ENCODE data around the gene ZNRD2. TPM values are rescaled to one million over a fixed set of nuclear protein-coding genes. Genes with fewer than 3 reads are reported as not detected.

ZNRD2 gene
- total RNA-seq, 4 donors from 2014 or later = 43.6 to 77.3 (median 63.3) TPM

GRCh38 chr11:65529475-65530156 lies 40.7 kb upstream of the ZNRD2 start:
- Histone ChIP-seq H3K9me3 (no peaks in the 10 kb centered on the region), H3K36me3 (peaks cover 29 to 88% (median 84%) of the 10 kb centered on the region in 4 donors), H3K4me1 (peaks cover 13 to 35% (median 25%) of the 10 kb centered on the region in 4 donors), H3K4me3 (no peak overlapping the region), H3K27me3 (no peaks in the 10 kb centered on the region), H3K27ac (replicated peaks in 1 of 4) (no peak overlapping the region)
- TF ChIP-seq POLR2A (IDR thresholded peaks at IDR 0.05; ENCODE audit: low read depth) = no peak
- TF ChIP-seq POLR2AphosphoS5 (IDR thresholded peaks at IDR 0.05) = no peak
- TF ChIP-seq EP300 (IDR thresholded peaks at IDR 0.05) = no peak
- no peak for TF ChIP-seq CTCF (IDR thresholded peaks at IDR 0.05)
- WGBS = 80% methylated on average over 3 of the region's 10 CpGs
- no peak for DNase-seq (ENCODE audit: extremely low spot score)
- intact Hi-C loops (cut with DNase I) = no loop called here

DNA sequence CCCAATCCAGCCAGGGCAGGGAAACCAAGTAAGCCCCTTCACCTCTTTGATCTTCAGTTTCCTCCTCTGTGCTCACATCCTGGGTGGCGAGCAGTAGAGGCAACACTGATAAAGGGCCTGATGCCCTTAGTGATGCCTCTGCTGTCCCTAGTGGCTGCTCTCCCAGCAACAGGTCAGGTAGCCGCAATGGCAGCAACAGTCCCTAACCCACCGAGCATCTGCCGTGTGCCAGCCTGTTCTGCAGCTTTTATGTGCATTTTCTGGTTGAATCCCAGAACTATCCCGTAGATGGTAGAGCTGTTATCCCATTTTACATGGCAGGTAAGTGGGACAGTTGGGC lies 40.1 kb upstream of the ZNRD2 start:
- intact Hi-C loops (cut with DNase I) = no loop called here
- H3K36me3 ChIP-seq = peaks cover 30 to 93% (median 89%) of the 10 kb centered on the region in 4 donors

DNA sequence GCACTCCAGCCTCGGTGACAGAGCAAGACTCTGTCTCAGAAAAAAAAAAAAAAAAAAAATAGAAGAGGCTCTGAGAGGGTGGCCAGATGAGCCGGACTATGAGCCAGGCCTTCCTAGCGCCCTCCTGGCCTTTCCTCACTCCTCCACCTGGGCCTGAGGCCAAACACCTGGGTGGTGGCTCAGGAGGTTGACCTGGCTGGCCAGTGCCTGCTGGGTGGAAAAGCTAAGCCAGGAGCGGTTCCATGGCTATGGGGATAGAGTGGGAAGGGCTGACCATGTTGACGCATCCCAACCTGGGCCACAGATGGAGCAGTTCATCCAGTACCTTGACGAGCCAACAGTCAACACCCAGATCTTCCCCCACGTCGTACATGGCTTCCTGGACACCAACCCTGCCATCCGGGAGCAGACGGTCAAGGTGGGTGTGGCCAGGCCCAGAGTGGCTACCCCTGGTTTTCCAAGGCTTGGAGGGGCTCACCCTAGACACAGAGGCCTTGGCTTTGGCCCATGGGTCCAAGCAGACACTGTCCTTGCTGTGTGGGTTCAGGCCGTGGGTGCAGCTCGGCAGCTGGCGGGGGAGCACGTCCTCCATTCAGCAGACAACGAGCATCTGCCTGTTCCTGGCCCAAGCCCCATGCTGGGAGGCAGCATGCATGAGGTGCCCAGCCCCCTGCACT lies 37.8 kb upstream of the ZNRD2 start:
- no peak for TF ChIP-seq EP300 (IDR thresholded peaks at IDR 0.05)
- no peak for TF ChIP-seq POLR2AphosphoS5 (IDR thresholded peaks at IDR 0.05)
- TF ChIP-seq CTCF (IDR thresholded peaks at IDR 0.05) = no peak
- no peak for TF ChIP-seq POLR2A (IDR thresholded peaks at IDR 0.05; ENCODE audit: low read depth)
- Histone ChIP-seq H3K27me3 (no peaks in the 10 kb centered on the region), H3K4me3 (no peak overlapping the region), H3K36me3 (peaks cover 38 to 100% (median 98%) of the 10 kb centered on the region in 4 donors), H3K4me1 (peaks cover 0 to 15% (median 8%) of the 10 kb centered on the region in 4 donors), H3K27ac (replicated peaks in 1 of 4) (peak overlapping the region in 1 of 4 donors; percentile 25), H3K9me3 (no peaks in the 10 kb centered on the region)
- intact Hi-C loops (cut with DNase I) = no loop called here
- DNase-seq (ENCODE audit: extremely low spot score) = no peak
- 74% methylated on average over 10 of the region's 15 CpGs for WGBS

More for the DNA sequence above, 40.1 kb upstream of the ZNRD2 start:
- WGBS = 77% methylated on average over 4 of the region's 5 CpGs
- H3K4me1 ChIP-seq = peaks cover 13 to 35% (median 25%) of the 10 kb centered on the region in 4 donors
- no peaks in the 10 kb centered on the region for H3K9me3 ChIP-seq
- no peaks in the 10 kb centered on the region for H3K27me3 ChIP-seq
- no peak overlapping the region for H3K4me3 ChIP-seq
- no peak for TF ChIP-seq POLR2A (IDR thresholded peaks at IDR 0.05; ENCODE audit: low read depth)
- peak in 1 of 3 experiments; percentile 5 for TF ChIP-seq CTCF (IDR thresholded peaks at IDR 0.05)
- H3K27ac ChIP-seq (replicated peaks in 1 of 4) = no peak overlapping the region
- no peak for DNase-seq (ENCODE audit: extremely low spot score)

DNA sequence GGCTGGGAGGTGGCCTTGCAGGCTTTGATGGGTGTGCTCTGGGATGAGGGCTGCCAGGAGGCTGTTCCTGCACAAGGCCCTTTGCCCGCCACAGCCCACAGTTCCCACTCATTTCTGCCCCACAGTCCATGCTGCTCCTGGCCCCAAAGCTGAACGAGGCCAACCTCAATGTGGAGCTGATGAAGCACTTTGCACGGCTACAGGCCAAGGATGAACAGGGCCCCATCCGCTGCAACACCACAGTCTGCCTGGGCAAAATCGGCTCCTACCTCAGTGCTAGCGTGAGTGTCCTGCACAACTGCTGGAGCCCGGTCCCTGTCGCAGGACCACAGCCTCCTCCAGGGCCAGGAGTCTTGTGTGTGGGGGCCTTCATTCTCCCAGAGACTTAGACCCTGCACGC lies 35.2 kb upstream of the ZNRD2 start:
- intact Hi-C loops (cut with DNase I) = no loop called here
- TF ChIP-seq EP300 (IDR thresholded peaks at IDR 0.05) (no peak), CTCF (IDR thresholded peaks at IDR 0.05) (no peak), POLR2A (IDR thresholded peaks at IDR 0.05; ENCODE audit: low read depth) (no peak), POLR2AphosphoS5 (IDR thresholded peaks at IDR 0.05) (no peak)
- Histone ChIP-seq H3K36me3 (peaks cover 46 to 95% (median 92%) of the 10 kb centered on the region in 4 donors), H3K27me3 (no peaks in the 10 kb centered on the region), H3K4me1 (peaks cover 8 to 22% (median 18%) of the 10 kb centered on the region in 4 donors), H3K27ac (replicated peaks in 1 of 4) (no peak overlapping the region), H3K9me3 (no peaks in the 10 kb centered on the region), H3K4me3 (no peak overlapping the region)
- no peak for DNase-seq (ENCODE audit: extremely low spot score)
- WGBS = 75% methylated on average over 9 of the region's 9 CpGs

Measured in esophagus muscularis mucosa (tissue), 4 donors.